GM21447 (cell line): ENCODE data around the gene EGLN3.

Experiments
- ATAC-seq: cut with Tn5 transposase; IDR thresholded peaks from one replicate; pipeline ENCODE4 v1.9.1; 2021; ENCODE audit not compliant: unreplicated experiment

EGLN3 gene

GRCh38 chr14:33915682-33916081 is 35.2 kb downstream of the EGLN3 start:
- no peak for ATAC-seq

- ATAC-seq: no peak
These were observed 36.0 kb downstream of the EGLN3 start for GRCh38 chr14:33914676-33915516.

DNA sequence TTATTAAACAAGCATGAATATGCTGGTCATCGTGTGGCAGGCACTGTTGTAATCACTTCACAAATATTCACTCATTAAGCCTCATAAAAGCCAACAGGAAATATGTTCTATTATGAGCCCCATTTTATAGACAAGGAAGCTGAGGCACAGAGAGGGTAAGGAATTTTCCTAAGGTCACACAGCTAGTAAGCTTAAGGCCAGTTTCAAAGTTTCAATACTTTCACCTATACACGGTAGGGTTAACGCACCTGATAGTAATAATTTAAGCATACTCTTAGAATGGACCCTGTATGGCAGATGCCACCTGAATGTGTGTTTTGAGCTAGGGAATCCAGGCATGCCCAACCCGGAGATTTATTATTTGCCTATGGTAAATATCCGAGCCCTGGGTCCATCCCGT is 39.8 kb downstream of the EGLN3 start:
- no peak for ATAC-seq

GRCh38 chr14:33910435-33910834 is 40.4 kb downstream of the EGLN3 start:
- no peak for ATAC-seq

DNA sequence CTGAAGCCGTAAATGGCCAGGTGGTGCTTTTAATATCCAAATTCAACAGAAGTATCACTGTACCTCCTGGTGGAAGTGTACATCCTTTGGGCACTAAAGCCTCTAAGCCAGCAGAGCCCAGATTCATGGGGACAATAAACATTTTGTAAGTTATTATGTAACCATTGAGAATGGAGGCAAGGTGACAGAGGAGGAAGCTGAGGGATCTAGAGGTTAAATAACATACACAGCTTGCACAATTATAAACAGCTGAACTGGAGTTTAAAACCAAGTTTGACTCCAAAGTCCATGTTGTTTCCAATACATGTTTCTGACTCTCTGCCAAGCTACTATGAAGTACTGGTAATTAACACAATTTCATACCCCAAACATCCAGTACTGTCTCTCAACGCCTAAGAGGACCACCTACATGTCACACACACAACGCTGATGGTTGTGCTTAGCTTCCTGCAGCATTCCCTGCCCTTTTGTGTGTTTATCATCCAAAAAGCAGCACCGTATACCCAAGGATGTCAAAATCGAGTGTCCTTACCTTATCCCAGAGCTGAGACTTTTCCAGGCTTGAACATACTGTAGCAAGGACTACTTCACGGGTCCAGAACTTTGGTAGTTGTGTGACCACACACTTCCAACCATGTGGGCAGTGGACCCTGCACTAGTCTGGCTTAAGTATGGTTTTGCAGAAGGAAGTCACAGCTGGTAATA is 41.3 kb downstream of the EGLN3 start:
- no peak for ATAC-seq

- no peak for ATAC-seq
These were observed 42.2 kb downstream of the EGLN3 start for GRCh38 chr14:33908540-33909223.

DNA sequence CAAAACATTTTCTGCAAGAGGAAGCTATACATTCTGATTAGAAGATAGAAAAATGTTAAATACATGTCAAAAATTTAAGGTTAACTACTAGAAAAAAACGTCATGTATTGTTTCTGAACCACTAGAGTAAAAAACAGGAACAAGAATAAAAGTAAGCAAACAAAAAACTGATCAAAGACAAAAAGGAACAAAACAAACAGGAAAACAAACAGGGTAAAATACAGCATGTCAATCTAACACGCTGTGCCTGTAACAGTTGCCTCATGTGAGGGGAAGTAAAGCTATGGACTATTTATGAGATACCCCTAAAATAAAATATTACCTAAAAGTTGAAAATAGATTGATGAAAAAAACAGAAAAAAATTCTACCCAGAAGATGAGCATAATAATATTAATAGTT is 43.9 kb downstream of the EGLN3 start:
- no peak for ATAC-seq

GRCh38 chr14:33904609-33905008 is 46.3 kb downstream of the EGLN3 start:
- ATAC-seq: no peak

- no peak for ATAC-seq
These were observed 47.5 kb downstream of the EGLN3 start for GRCh38 chr14:33903369-33903768.

- ATAC-seq: no peak
These were observed 48.5 kb downstream of the EGLN3 start for GRCh38 chr14:33902363-33902762.

DNA sequence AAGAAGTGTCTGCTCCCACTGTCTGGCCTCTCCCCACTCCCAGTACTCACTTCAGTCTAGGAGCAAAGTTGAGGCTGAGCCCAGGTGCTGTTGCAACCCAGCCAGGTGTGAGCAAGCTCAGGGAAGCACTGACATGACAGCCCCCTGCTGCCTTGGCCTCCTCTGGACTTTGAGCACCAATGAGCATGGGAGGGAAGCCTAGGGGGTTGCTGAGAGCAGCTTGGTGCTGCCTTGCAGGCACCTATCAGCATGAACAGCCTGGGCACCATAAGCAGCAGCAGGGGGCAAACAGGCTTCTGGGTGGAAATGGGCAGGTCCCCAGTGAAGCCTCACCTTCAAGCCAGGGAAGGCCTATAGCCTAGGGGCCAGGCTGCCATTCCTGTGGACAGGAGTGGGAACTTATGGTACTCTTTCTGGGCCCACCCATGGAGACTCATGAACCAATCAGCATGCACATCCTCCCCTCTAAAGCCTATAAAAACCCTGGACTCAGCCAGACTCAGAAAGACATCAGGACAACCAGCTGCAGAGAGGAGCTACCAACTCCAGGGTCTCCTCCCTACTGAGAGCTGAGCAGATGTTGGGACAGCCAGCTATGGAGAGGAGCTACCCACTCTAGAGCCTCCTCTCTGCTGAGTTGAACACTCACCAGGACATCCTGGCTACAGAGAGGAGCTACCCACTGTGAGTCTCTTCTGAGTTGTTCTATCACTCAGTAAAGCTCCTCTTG is 49.3 kb downstream of the EGLN3 start:
- no peak for ATAC-seq

DNA sequence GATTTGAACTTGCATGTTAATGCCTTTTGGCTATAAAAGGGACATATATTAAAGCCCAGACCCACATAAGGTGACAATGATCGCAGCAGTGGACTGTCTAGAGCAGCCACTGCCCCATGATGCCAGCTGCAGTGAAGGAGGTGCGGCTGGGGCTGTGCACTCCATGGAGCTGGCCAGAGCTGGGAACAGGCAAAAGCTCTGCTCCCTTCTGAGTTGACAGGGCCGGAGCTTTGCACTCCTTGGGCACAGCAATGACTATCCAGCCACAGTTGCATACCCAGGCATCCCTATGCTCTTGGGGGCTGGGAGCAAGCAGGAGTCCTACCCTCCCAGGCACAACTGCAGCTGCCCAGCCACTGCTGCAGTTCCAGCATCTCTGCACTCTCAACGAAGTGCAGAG is 50.2 kb downstream of the EGLN3 start:
- no peak for ATAC-seq

DNA sequence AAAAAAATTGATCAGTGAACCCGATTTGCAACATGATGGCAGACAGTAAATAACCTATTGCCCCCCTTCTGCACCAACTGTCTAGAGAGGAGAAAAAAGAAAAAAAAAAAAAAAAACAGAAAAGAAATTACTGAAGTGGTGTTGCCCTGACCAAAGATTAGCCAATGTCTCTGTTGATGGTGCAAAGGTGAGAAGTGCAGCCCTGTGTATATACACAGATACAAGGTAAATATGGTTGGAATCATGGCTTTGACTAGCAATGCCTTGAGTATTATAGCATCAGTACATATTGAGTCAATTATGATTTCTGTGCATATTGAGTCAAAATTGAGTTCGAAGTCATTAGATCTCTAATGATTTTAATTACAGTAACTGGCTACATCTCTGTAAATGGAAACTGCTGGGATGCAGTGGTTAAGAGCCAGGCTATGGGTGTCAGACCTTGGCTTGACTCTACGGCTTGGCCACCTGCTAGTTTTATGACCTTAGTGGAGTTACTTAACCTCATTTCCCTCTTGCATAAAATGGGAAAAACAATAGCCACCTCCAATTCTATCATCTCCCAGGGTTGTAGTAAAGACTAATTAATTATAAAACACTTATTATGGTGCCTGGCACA is 51.0 kb downstream of the EGLN3 start:
- ATAC-seq: no peak

DNA sequence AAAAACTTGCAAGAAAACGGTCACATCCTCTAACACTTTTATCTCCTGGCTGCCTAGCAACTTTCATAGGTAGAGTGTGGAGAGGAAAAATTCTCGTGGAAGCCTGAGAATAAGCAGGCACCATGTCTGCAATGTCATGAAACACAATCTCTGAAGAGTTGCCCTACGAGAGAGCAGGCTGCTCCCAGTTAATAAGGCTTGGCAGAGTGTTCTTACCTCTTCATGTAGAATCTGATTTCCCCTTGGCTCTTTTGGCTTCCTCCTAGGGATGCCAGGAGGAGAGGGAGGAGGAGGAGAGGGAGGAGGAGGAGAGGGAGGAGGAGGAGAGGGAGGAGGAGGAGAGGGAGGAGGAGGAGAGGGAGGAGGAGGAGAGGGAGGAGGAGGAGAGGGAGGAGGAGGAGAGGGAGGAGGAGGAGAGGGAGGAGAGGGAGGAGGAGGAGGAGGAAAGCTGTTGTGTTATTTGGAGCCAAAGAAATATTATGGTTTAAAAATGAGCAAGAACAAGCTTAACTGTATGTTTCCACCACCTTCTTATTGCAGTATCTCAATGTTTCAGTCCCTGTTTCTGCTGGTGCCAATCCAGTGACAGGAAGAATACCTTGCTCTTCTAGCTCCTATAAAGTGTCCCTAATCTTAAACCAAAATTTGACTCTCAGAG is 52.9 kb downstream of the EGLN3 start:
- ATAC-seq: no peak

- no peak for ATAC-seq
These were observed 53.5 kb downstream of the EGLN3 start for GRCh38 chr14:33897382-33897781.

DNA sequence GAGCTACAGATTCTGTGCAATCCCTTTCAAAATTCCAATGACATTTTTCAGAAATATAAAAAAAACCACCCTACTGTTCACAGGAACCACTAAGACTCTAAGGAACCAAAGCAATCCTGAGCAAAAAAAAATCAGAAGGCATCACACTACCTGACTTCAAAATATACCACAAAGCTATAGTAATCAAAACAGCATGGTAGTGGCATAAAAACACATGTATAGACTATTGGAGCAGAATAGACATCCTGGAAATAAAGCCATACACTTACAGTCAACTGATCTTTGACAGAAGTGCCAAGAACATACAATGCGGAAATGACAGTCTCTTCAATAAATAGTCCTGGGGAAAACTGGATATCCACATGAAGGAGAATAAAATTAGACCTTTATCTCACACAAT is 56.5 kb downstream of the EGLN3 start:
- ATAC-seq: no peak

GRCh38 chr14:33891700-33892099 is 59.2 kb downstream of the EGLN3 start:
- ATAC-seq: no peak

GRCh38 chr14:33884916-33885315 is 66.0 kb downstream of the EGLN3 start:
- no peak for ATAC-seq

- ATAC-seq: no peak
These were observed 70.5 kb downstream of the EGLN3 start for GRCh38 chr14:33880330-33880729.

DNA sequence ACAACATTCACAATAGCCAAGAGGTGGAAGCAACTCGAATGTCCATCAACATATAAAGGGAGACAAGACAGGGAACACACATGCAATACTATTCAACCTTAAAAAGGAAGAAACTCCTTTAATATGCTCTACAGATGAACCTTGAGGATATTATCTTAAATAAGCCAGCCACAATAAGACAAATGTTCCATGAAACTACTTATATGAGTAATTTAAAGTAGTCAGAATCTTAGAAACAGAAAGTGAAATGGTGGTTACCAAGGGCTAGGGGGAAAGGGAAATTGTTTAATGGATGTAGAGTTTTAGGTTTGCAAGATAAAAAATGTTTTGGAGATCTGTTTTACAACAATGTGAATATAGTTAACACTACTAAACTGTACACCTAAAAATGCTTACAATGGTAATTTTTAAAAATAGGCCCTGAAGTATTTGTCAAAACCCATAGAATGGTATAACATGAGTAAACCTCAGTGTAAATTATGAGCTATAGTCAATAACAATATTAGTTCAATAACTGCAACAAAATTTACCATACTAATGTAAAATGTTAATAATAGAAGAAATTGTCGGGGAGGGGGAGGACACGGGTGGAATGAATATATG is 71.1 kb downstream of the EGLN3 start:
- ATAC-seq: no peak
